H9 (cell line): Measurements from ENCODE around the gene CRYZ. TPM values are rescaled to one million over a fixed set of nuclear protein-coding genes. Genes with fewer than 3 reads are reported as not detected.

Source experiments
- DNase-seq: peaks from one replicate; pipeline ENCODE4 v3.0.0-alpha.2; 2017
- H2AFZ ChIP-seq: one replicate; pipeline ENCODE4 v1.6.1; 2013; ENCODE audit warnings: mild to moderate bottlenecking, low read length, control low read depth, moderate library complexity
- H2AK5ac ChIP-seq: 2 replicates; pipeline ENCODE4 v1.6.1; 2013; ENCODE audit warnings: low read length, control low read depth, mixed read lengths; ENCODE audit not compliant: insufficient read length
- H2BK120ac ChIP-seq: one replicate; pipeline ENCODE4 v1.6.1; 2013; ENCODE audit warnings: low read depth, mild to moderate bottlenecking, low read length, control low read depth, inconsistent platforms; ENCODE audit not compliant: poor library complexity, severe bottlenecking
- H2BK12ac ChIP-seq: 2 replicates; pipeline ENCODE4 v1.6.1; 2013; ENCODE audit warnings: low read length, control low read depth, mixed read lengths, low read depth; ENCODE audit not compliant: insufficient read length
- H2BK15ac ChIP-seq: 2 replicates; pipeline ENCODE4 v1.6.1; 2013; ENCODE audit warnings: low read depth, low read length, control low read depth
- H2BK20ac ChIP-seq: one replicate; pipeline ENCODE4 v1.6.1; 2013; ENCODE audit warnings: low read depth, mild to moderate bottlenecking, low read length, control low read depth, inconsistent platforms; ENCODE audit not compliant: poor library complexity, severe bottlenecking
- H2BK5ac ChIP-seq: 2 replicates; pipeline ENCODE4 v1.6.1; 2013; ENCODE audit warnings: low read length, control low read depth, mixed read lengths; ENCODE audit not compliant: insufficient read length
- H3K14ac ChIP-seq: 2 replicates; pipeline ENCODE4 v1.6.1; 2013; ENCODE audit warnings: low read length, control low read depth; ENCODE audit not compliant: insufficient read depth
- H3K18ac ChIP-seq: 2 replicates; pipeline ENCODE4 v1.6.1; 2013; ENCODE audit warnings: low read depth, mild to moderate bottlenecking, mixed read lengths, low read length, control low read depth; ENCODE audit not compliant: insufficient read length
- H3K23ac ChIP-seq: 2 replicates; pipeline ENCODE4 v1.6.1; 2013; ENCODE audit warnings: low read length, control low read depth, mixed read lengths, low read depth; ENCODE audit not compliant: insufficient read length
- H3K23me2 ChIP-seq: 2 replicates; pipeline ENCODE4 v1.6.1; 2013; ENCODE audit warnings: low read depth, mild to moderate bottlenecking, mixed read lengths, low read length, control low read depth; ENCODE audit not compliant: insufficient read length, poor library complexity, severe bottlenecking
- H3K27ac ChIP-seq: 2 replicates; pipeline ENCODE4 v1.5.1; 2013; ENCODE audit warnings: low read length, control low read depth, mixed read lengths, low read depth; ENCODE audit not compliant: insufficient read length
- H3K27me3 ChIP-seq: 2 replicates; pipeline ENCODE4 v1.6.1; 2013; ENCODE audit warnings: low read length, control low read depth, inconsistent platforms; ENCODE audit not compliant: insufficient read depth
- H3K4ac ChIP-seq: 2 replicates; pipeline ENCODE4 v1.6.1; 2013; ENCODE audit warnings: low read depth, mild to moderate bottlenecking, control low read depth, inconsistent platforms, low read length, moderate library complexity
- H3K4me1 ChIP-seq: 2 replicates; pipeline ENCODE4 v1.6.1; 2013; ENCODE audit warnings: low read length, control low read depth, inconsistent platforms; ENCODE audit not compliant: insufficient read depth
- H3K4me2 ChIP-seq: 2 replicates; pipeline ENCODE4 v1.6.1; 2013; ENCODE audit warnings: low read length, control low read depth, mixed read lengths; ENCODE audit not compliant: insufficient read length, insufficient read depth
- H3K56ac ChIP-seq: 2 replicates; pipeline ENCODE4 v1.6.1; 2013; ENCODE audit warnings: low read depth, mild to moderate bottlenecking, mixed read lengths, low read length, control low read depth; ENCODE audit not compliant: insufficient read length
- H3K79me1 ChIP-seq: 2 replicates; pipeline ENCODE4 v1.6.1; 2013; ENCODE audit warnings: low read depth, mild to moderate bottlenecking, moderate library complexity, low read length, control low read depth, inconsistent platforms; ENCODE audit not compliant: insufficient read depth, poor library complexity, severe bottlenecking
- H3K79me2 ChIP-seq: 2 replicates; pipeline ENCODE4 v1.6.1; 2013; ENCODE audit warnings: low read length, control low read depth, inconsistent platforms; ENCODE audit not compliant: insufficient read depth
- H3K9ac ChIP-seq: 2 replicates; pipeline ENCODE4 v1.6.1; 2013; ENCODE audit warnings: low read length, control low read depth, mixed read lengths; ENCODE audit not compliant: insufficient read length; ENCODE audit errors: extremely low read depth
- H3K9me3 ChIP-seq: one replicate; pipeline ENCODE4 v1.6.1; 2013; ENCODE audit warnings: low read depth, low read length, inconsistent platforms; ENCODE audit not compliant: control insufficient read depth
- H3T11ph ChIP-seq: one replicate; pipeline ENCODE4 v1.6.1; 2013; ENCODE audit warnings: mild to moderate bottlenecking, low read length, control low read depth, inconsistent platforms
- H4K20me1 ChIP-seq: one replicate; pipeline ENCODE4 v1.6.1; 2013; ENCODE audit not compliant: control insufficient read depth, insufficient read length, insufficient read depth
- H4K5ac ChIP-seq: 2 replicates; pipeline ENCODE4 v1.6.1; 2013; ENCODE audit warnings: low read depth, mild to moderate bottlenecking, mixed read lengths, low read length, control low read depth; ENCODE audit not compliant: insufficient read length
- H4K8ac ChIP-seq: replicated peaks from 2 replicates; pipeline ENCODE4 v1.6.1; 2013; ENCODE audit warnings: low read length, control low read depth, mixed read lengths, low read depth; ENCODE audit not compliant: insufficient read length
- H4K91ac ChIP-seq: 2 replicates; pipeline ENCODE4 v1.6.1; 2013; ENCODE audit warnings: low read depth, mild to moderate bottlenecking, moderate library complexity, mixed read lengths, low read length, control low read depth; ENCODE audit not compliant: insufficient read length
- H3K27ac Mint-ChIP-seq, 3 experiments: 2 replicates in 2 of 3; 3 replicates in 1 of 3; pipeline ENCODE4 v1.8.0; 2020 to 2021; ENCODE audit warnings: mixed read lengths in 3 of 3, mild to moderate bottlenecking in 1 of 3, moderate library complexity in 1 of 3
- H3K27me3 Mint-ChIP-seq: 2 replicates; pipeline ENCODE4 v1.8.0; 2021; ENCODE audit warnings: low read depth, mild to moderate bottlenecking, moderate library complexity, mixed read lengths
- H3K36me3 Mint-ChIP-seq, 3 experiments: 2 replicates in 2 of 3; 3 replicates in 1 of 3; pipeline ENCODE4 v1.8.0; 2020 to 2021; ENCODE audit warnings: low read depth in 3 of 3, mixed read lengths in 3 of 3; ENCODE audit not compliant: insufficient read depth in 1 of 3
- H3K4me1 Mint-ChIP-seq, 2 experiments: 2 replicates each; pipeline ENCODE4 v1.8.0; 2020; ENCODE audit warnings: mixed read lengths in 2 of 2
- H3K4me3 Mint-ChIP-seq, 2 experiments: 2 replicates in 1 of 2; 3 replicates in 1 of 2; pipeline ENCODE4 v1.8.0; 2020 to 2021; ENCODE audit warnings: mild to moderate bottlenecking in 2 of 2, mixed read lengths in 2 of 2, moderate library complexity in 1 of 2
- H3K9me3 Mint-ChIP-seq, 2 experiments: 2 replicates in 1 of 2; 3 replicates in 1 of 2; pipeline ENCODE4 v1.8.0; 2020; ENCODE audit warnings: mild to moderate bottlenecking in 2 of 2, mixed read lengths in 2 of 2, moderate library complexity in 1 of 2
- WGBS: extraction: QIAGEN DNeasy Blood & Tissue Kit; methylation state at CpG from one replicate; pipeline ENCODE4 v1.1.7; 2013; ENCODE audit warnings: missing lambda C conversion rate, low lambda C conversion rate, mixed read lengths; ENCODE audit not compliant: insufficient read length; ENCODE audit errors: extremely low coverage; 5-methylcytosine and 5-hydroxymethylcytosine counted together
- total RNA-seq: library from RNA; stranded (reverse); gene quantifications from 2 replicates; pipeline ENCODE4 v1.2.1, GENCODE V29; 2021
- TF ChIP-seq, protein P1 (sequence below): fragments of 200-600 bp; sonication (generic); conservative IDR thresholded peaks from 3 replicates; pipeline ENCODE4 v1.8.0; 2021; ENCODE audit warnings: antibody characterized with exemption, mild to moderate bottlenecking

The CRYZ gene
- total RNA-seq, 1 experiment from 2014 or later: 14.0 TPM

DNA sequence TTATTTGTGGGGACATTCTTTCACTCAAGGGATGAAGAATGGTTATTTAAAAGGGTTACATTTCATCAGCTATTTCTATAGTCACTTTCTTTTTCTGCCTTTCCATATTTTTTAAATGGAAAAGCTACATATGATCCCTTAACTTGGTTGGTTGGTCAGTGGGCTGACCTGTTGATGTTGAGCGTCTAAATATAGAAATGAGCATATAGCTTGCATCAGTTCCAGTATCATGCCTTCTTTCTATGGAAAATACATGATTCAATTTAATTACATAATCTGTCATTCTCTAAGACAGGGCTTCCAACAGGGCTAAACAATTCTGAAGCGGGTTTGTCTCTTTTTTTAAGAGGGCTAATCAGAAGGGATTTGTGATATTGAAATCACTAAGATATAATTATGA lies 40.7 kb upstream of the CRYZ start:
- no peak overlapping the region for H4K8ac ChIP-seq
- no peak overlapping the region for H3K27ac ChIP-seq
- no peak overlapping the region for H2BK20ac ChIP-seq
- no peak overlapping the region for H3T11ph ChIP-seq
- no peaks in the 10 kb centered on the region for H3K4me1 Mint-ChIP-seq
- H4K5ac ChIP-seq: no peak overlapping the region
- no peak overlapping the region for H3K27ac Mint-ChIP-seq
- no peaks in the 10 kb centered on the region for H3K79me1 ChIP-seq
- no peak overlapping the region for H2BK120ac ChIP-seq
- H2BK12ac ChIP-seq: no peak overlapping the region
- no CpG with 5 or more reads among the region's 2 CpGs for WGBS
- H3K4me2 ChIP-seq: no peak overlapping the region
- no peak overlapping the region for H3K18ac ChIP-seq
- H3K4ac ChIP-seq: no peak overlapping the region
- no peak overlapping the region for H4K91ac ChIP-seq
- no peak overlapping the region for H3K4me3 Mint-ChIP-seq
- H3K27me3 ChIP-seq: no peaks in the 10 kb centered on the region
- no peak overlapping the region for H2BK5ac ChIP-seq
- H3K9me3 Mint-ChIP-seq: no peaks in the 10 kb centered on the region
- TF ChIP-seq, protein P1, sequence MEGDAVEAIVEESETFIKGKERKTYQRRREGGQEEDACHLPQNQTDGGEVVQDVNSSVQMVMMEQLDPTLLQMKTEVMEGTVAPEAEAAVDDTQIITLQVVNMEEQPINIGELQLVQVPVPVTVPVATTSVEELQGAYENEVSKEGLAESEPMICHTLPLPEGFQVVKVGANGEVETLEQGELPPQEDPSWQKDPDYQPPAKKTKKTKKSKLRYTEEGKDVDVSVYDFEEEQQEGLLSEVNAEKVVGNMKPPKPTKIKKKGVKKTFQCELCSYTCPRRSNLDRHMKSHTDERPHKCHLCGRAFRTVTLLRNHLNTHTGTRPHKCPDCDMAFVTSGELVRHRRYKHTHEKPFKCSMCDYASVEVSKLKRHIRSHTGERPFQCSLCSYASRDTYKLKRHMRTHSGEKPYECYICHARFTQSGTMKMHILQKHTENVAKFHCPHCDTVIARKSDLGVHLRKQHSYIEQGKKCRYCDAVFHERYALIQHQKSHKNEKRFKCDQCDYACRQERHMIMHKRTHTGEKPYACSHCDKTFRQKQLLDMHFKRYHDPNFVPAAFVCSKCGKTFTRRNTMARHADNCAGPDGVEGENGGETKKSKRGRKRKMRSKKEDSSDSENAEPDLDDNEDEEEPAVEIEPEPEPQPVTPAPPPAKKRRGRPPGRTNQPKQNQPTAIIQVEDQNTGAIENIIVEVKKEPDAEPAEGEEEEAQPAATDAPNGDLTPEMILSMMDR: no peak
- no peaks in the 10 kb centered on the region for H3K23me2 ChIP-seq
- no peaks in the 10 kb centered on the region for H3K36me3 Mint-ChIP-seq
- no peak overlapping the region for H3K14ac ChIP-seq
- no peaks in the 10 kb centered on the region for H4K20me1 ChIP-seq
- no peaks in the 10 kb centered on the region for H3K79me2 ChIP-seq
- H2AK5ac ChIP-seq: no peak overlapping the region
- no peak overlapping the region for H2AFZ ChIP-seq
- H2BK15ac ChIP-seq: no peak overlapping the region
- H3K27me3 Mint-ChIP-seq: no peaks in the 10 kb centered on the region
- H3K9ac ChIP-seq: no peak overlapping the region
- no peak overlapping the region for H3K56ac ChIP-seq
- H3K23ac ChIP-seq: no peak overlapping the region
- no peak for DNase-seq
- no peaks in the 10 kb centered on the region for H3K9me3 ChIP-seq
- H3K4me1 ChIP-seq: no peaks in the 10 kb centered on the region
